ENCODE data around the gene CDC27. TPM values are rescaled to one million over a fixed set of nuclear protein-coding genes. Genes with fewer than 3 reads are reported as not detected.
"Not testable (repeated sequence)": the region's sequence is repeated elsewhere in the genome, so short reads cannot be mapped to it uniquely, and the experiment has no call there.

The CDC27 gene
- total and polyA plus RNA-seq, 7 experiments from 2014 or later: 47.4 to 98.3 (median 67.2) TPM

DNA sequence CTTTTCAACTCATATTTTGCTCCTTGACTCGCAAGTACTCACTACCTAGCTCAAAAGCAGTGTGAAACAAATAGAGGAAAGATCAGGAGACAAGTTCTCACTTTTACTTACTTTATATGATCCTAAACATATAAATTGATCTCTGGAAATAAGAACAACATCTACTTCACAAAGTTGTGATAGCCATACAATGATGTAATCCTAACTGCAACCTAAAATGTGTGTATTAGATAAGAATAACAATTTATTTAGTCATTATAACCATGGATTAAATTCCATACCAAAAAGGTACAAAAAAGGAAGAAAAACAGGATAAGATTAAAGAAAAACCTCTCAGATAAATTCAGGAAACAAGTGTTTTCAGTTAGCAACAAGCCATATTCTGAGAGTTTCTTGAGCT, 103.4 kb downstream of the CDC27 start:
- no peak overlapping the region for H3K4me3 Mint-ChIP-seq
- intact Hi-C loops (cut with micrococcal nuclease): no loop called here
- no peak overlapping the region for H3K27ac Mint-ChIP-seq

DNA sequence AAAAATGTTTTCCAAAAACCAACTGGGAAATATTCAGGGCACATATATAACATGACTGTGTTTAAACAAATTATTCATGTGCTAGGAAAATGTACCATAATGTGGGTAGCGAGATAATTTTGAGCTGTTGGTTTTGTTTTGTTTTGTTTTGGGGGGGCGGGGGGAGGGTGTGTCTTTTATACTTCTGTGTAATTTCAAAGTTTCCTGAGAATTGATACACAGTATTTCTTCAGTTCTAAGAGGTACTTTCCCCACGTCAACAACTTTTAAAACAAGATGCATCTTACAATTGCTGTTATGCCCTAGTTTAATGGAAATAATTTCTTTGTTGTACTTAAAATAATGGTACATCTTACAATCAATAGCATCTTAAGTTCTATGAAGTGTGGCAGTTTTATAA, 110.3 kb downstream of the CDC27 start:
- Mint-ChIP-seq H3K27me3 (no peaks in the 10 kb centered on the region), H3K36me3 (peaks cover 0 to 10% (median 7%) of the 10 kb centered on the region in 5 donors), H3K4me1 (peaks cover 0 to 18% (median 11%) of the 10 kb centered on the region in 7 donors), H3K9me3 (no peaks in the 10 kb centered on the region), H3K27ac (no peak overlapping the region), H3K4me3 (peak overlapping the region in 1 of 10 donors; percentile 5)
- Histone ChIP-seq H3K27ac (ENCODE audit: low read depth, low read length) (no peak overlapping the region), H3K4me3 (ENCODE audit: low read length) (no peak overlapping the region), H3K4me1 (ENCODE audit: control insufficient read depth in 2 of 2, insufficient read depth in 2 of 2, low read length in 2 of 2) (no peaks in the 10 kb centered on the region), H3K9me3 (ENCODE audit: control insufficient read depth in 2 of 3, low read length in 3 of 3) (no peaks in the 10 kb centered on the region), H3K36me3 (ENCODE audit: control insufficient read depth in 2 of 3, insufficient read depth in 3 of 3, low read length in 3 of 3) (no peaks in the 10 kb centered on the region), H3K27me3 (ENCODE audit: control insufficient read depth in 2 of 2, insufficient read depth in 2 of 2, low read length in 2 of 2) (no peaks in the 10 kb centered on the region)
- POLR2A ChIA-PET: no interaction called here
- CTCF ChIA-PET: no interaction called here
- ATAC-seq: no peak
- no peak for DNase-seq
- intact Hi-C loops (cut with micrococcal nuclease): no loop called here

More for the DNA sequence above, 103.4 kb downstream of the CDC27 start:
- H3K27me3 Mint-ChIP-seq: no peaks in the 10 kb centered on the region
- ChIA-PET POLR2A (no interaction called here), CTCF (no interaction called here)
- H3K9me3 ChIP-seq (ENCODE audit: control insufficient read depth in 2 of 3, low read length in 3 of 3): no peaks in the 10 kb centered on the region
- H3K4me1 ChIP-seq (ENCODE audit: control insufficient read depth in 2 of 2, insufficient read depth in 2 of 2, low read length in 2 of 2): no peaks in the 10 kb centered on the region
- no peaks in the 10 kb centered on the region for H3K9me3 Mint-ChIP-seq
- ATAC-seq (no peak), DNase-seq (no peak)
- H3K4me3 ChIP-seq (ENCODE audit: low read length): no peak overlapping the region
- H3K4me1 Mint-ChIP-seq: peaks cover 12 to 56% (median 47%) of the 10 kb centered on the region in 7 donors
- H3K27me3 ChIP-seq (ENCODE audit: control insufficient read depth in 2 of 2, insufficient read depth in 2 of 2, low read length in 2 of 2): no peaks in the 10 kb centered on the region
- H3K36me3 Mint-ChIP-seq: peaks cover 0 to 10% (median 7%) of the 10 kb centered on the region in 5 donors
- no peaks in the 10 kb centered on the region for H3K36me3 ChIP-seq (ENCODE audit: control insufficient read depth in 2 of 3, insufficient read depth in 3 of 3, low read length in 3 of 3)
- no peak overlapping the region for H3K27ac ChIP-seq (ENCODE audit: low read depth, low read length)

- H3K36me3 ChIP-seq (ENCODE audit: control insufficient read depth in 2 of 3, insufficient read depth in 3 of 3, low read length in 3 of 3): no peaks in the 10 kb centered on the region
- H3K27ac ChIP-seq (ENCODE audit: low read depth, low read length): no peak overlapping the region
- CTCF ChIA-PET: no interaction called here
- H3K9me3 Mint-ChIP-seq: peaks cover 0 to 2% (median 0%) of the 10 kb centered on the region in 11 donors
- intact Hi-C loops (cut with micrococcal nuclease): no loop called here
- H3K4me3 Mint-ChIP-seq: no peak overlapping the region
- H3K27me3 ChIP-seq (ENCODE audit: control insufficient read depth in 2 of 2, insufficient read depth in 2 of 2, low read length in 2 of 2): no peaks in the 10 kb centered on the region
- POLR2A ChIA-PET: no interaction called here
- peaks cover 0 to 13% (median 7%) of the 10 kb centered on the region in 5 donors for H3K36me3 Mint-ChIP-seq
- no peaks in the 10 kb centered on the region for H3K9me3 ChIP-seq (ENCODE audit: control insufficient read depth in 2 of 3, low read length in 3 of 3)
- ATAC-seq (no peak), DNase-seq (no peak)
- H3K27ac Mint-ChIP-seq: no peak overlapping the region
- no peaks in the 10 kb centered on the region for H3K27me3 Mint-ChIP-seq
- H3K4me1 ChIP-seq (ENCODE audit: control insufficient read depth in 2 of 2, insufficient read depth in 2 of 2, low read length in 2 of 2): no peaks in the 10 kb centered on the region
- peaks cover 0 to 25% (median 16%) of the 10 kb centered on the region in 7 donors for H3K4me1 Mint-ChIP-seq
- no peak overlapping the region for H3K4me3 ChIP-seq (ENCODE audit: low read length)
These were observed 111.5 kb downstream of the CDC27 start for GRCh38 chr17:47077576-47077975.

DNA sequence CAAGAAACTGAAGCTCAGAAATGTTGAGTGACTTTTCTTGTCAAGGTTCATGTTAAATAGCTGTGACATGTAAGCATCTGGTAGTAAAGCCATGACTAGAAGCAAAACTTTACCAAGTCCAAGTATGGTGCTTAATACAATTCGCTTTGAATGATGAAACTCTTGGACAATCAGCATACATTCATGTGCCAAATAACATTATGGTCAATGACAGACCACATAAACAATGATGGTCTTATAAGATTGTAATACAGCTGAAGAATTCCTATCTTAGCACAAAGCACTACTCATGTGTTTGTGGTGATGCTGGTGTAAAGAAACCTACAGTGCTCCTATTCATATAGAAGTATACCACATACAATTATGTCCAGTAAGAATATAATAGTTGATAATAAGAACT, 112.9 kb downstream of the CDC27 start:
- H3K9me3 ChIP-seq (ENCODE audit: control insufficient read depth in 2 of 3, low read length in 3 of 3): no peaks in the 10 kb centered on the region
- H3K4me3 ChIP-seq (ENCODE audit: low read length): no peak overlapping the region
- ChIA-PET CTCF (interaction anchor here (0.6 kb wide), 1 partner anchor 166 kb away, joined by 3 read pairs; no protein-coding TSS in a partner anchor), POLR2A (no interaction called here)
- peaks cover 0 to 4% (median 0%) of the 10 kb centered on the region in 11 donors for H3K9me3 Mint-ChIP-seq
- intact Hi-C loops (cut with micrococcal nuclease): no loop called here
- no peaks in the 10 kb centered on the region for H3K27me3 ChIP-seq (ENCODE audit: control insufficient read depth in 2 of 2, insufficient read depth in 2 of 2, low read length in 2 of 2)
- no peak overlapping the region for H3K4me3 Mint-ChIP-seq
- ATAC-seq: no peak
- no peaks in the 10 kb centered on the region for H3K27me3 Mint-ChIP-seq
- H3K27ac ChIP-seq (ENCODE audit: low read depth, low read length): no peak overlapping the region
- H3K4me1 ChIP-seq (ENCODE audit: control insufficient read depth in 2 of 2, insufficient read depth in 2 of 2, low read length in 2 of 2): no peaks in the 10 kb centered on the region
- H3K36me3 Mint-ChIP-seq: peaks cover 0 to 12% (median 0%) of the 10 kb centered on the region in 5 donors
- H3K4me1 Mint-ChIP-seq: peaks cover 3 to 28% (median 23%) of the 10 kb centered on the region in 7 donors
- H3K27ac Mint-ChIP-seq: no peak overlapping the region
- no peaks in the 10 kb centered on the region for H3K36me3 ChIP-seq (ENCODE audit: control insufficient read depth in 2 of 3, insufficient read depth in 3 of 3, low read length in 3 of 3)
- no peak for DNase-seq

- H3K36me3 ChIP-seq (ENCODE audit: control insufficient read depth in 2 of 3, insufficient read depth in 3 of 3, low read length in 3 of 3); CTCF ChIA-PET; ATAC-seq; DNase-seq; H3K9me3 Mint-ChIP-seq; H3K4me3 Mint-ChIP-seq; H3K4me3 ChIP-seq (ENCODE audit: low read length); H3K4me1 ChIP-seq (ENCODE audit: control insufficient read depth in 2 of 2, insufficient read depth in 2 of 2, low read length in 2 of 2); H3K27me3 Mint-ChIP-seq; H3K27ac Mint-ChIP-seq; intact Hi-C loops (cut with micrococcal nuclease); H3K27ac ChIP-seq (ENCODE audit: low read depth, low read length); H3K9me3 ChIP-seq (ENCODE audit: control insufficient read depth in 2 of 3, low read length in 3 of 3); H3K27me3 ChIP-seq (ENCODE audit: control insufficient read depth in 2 of 2, insufficient read depth in 2 of 2, low read length in 2 of 2): not testable (repeated sequence)
- H3K36me3 Mint-ChIP-seq: peaks cover 0 to 19% (median 0%) of the 10 kb centered on the region in 5 donors
- H3K4me1 Mint-ChIP-seq: peaks cover 8 to 35% (median 31%) of the 10 kb centered on the region in 7 donors
- POLR2A ChIA-PET: interaction anchor here (0.6 kb wide), 1 partner anchor 88 kb away, joined by 3 read pairs; no protein-coding TSS in a partner anchor
These were observed 114.7 kb downstream of the CDC27 start for GRCh38 chr17:47074361-47074760.

DNA sequence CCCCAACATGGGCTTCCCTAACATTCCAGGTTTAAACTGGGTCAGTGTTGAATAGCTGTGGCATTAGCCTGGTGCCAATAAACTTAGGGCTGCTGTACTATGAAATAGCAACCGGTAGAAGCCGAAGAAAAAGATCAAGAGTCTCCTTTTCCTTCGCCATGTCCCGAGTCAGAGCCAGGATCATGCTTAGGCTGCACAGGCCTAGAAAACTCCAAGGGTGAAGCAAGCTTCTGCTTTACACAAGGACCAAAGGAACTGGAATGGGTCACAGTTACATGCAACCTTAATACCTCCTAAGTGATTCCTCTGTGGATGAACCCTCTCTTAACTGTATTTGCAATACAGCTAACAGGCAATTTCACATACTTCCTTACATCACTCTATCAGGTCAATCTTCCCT, 115.5 kb downstream of the CDC27 start:
- H3K9me3 ChIP-seq (ENCODE audit: control insufficient read depth in 2 of 3, low read length in 3 of 3); H3K4me1 ChIP-seq (ENCODE audit: control insufficient read depth in 2 of 2, insufficient read depth in 2 of 2, low read length in 2 of 2); H3K27ac ChIP-seq (ENCODE audit: low read depth, low read length); H3K27me3 Mint-ChIP-seq; H3K27me3 ChIP-seq (ENCODE audit: control insufficient read depth in 2 of 2, insufficient read depth in 2 of 2, low read length in 2 of 2); H3K4me3 ChIP-seq (ENCODE audit: low read length); H3K4me3 Mint-ChIP-seq; DNase-seq; H3K36me3 ChIP-seq (ENCODE audit: control insufficient read depth in 2 of 3, insufficient read depth in 3 of 3, low read length in 3 of 3); H3K27ac Mint-ChIP-seq; CTCF ChIA-PET; H3K9me3 Mint-ChIP-seq; ATAC-seq; intact Hi-C loops (cut with micrococcal nuclease): not testable (repeated sequence)
- POLR2A ChIA-PET: interaction anchor here (0.6 kb wide), 1 partner anchor 88 kb away, joined by 3 read pairs; no protein-coding TSS in a partner anchor
- Mint-ChIP-seq H3K4me1 (peaks cover 11 to 41% (median 29%) of the 10 kb centered on the region in 7 donors), H3K36me3 (peaks cover 0 to 19% (median 0%) of the 10 kb centered on the region in 5 donors)

GRCh38 chr17:47072886-47073285, 116.2 kb downstream of the CDC27 start:
- Histone ChIP-seq H3K27ac (ENCODE audit: low read depth, low read length) (no peak overlapping the region), H3K36me3 (ENCODE audit: control insufficient read depth in 2 of 3, insufficient read depth in 3 of 3, low read length in 3 of 3) (no peaks in the 10 kb centered on the region), H3K9me3 (ENCODE audit: control insufficient read depth in 2 of 3, low read length in 3 of 3) (no peaks in the 10 kb centered on the region), H3K27me3 (ENCODE audit: control insufficient read depth in 2 of 2, insufficient read depth in 2 of 2, low read length in 2 of 2) (no peaks in the 10 kb centered on the region), H3K4me3 (ENCODE audit: low read length) (no peak overlapping the region), H3K4me1 (ENCODE audit: control insufficient read depth in 2 of 2, insufficient read depth in 2 of 2, low read length in 2 of 2) (no peaks in the 10 kb centered on the region)
- Mint-ChIP-seq H3K4me3 (no peak overlapping the region), H3K36me3 (peaks cover 0 to 17% (median 0%) of the 10 kb centered on the region in 5 donors), H3K9me3 (peaks cover 0 to 4% (median 0%) of the 10 kb centered on the region in 11 donors), H3K27me3 (no peaks in the 10 kb centered on the region), H3K4me1 (peaks cover 12 to 46% (median 32%) of the 10 kb centered on the region in 7 donors), H3K27ac (peak overlapping the region in 4 of 9 donors; percentile 14 to 61 (median 29))
- ChIA-PET POLR2A (no interaction called here), CTCF (interaction anchor here (0.6 kb wide), 1 partner anchor 151 kb away, joined by 3 read pairs; no protein-coding TSS in a partner anchor)
- peak; percentile 20 for ATAC-seq
- intact Hi-C loops (cut with micrococcal nuclease): no loop called here
- DNase-seq: no peak
